Measurements from ENCODE around the gene OR5L2. TPM values are rescaled to one million over a fixed set of nuclear protein-coding genes. Genes with fewer than 3 reads are reported as not detected.

Gene OR5L2
- total and polyA plus RNA-seq, 9 of the 15 experiments (the other 6 are each of a cell fraction or from before 2014, with no cell fraction given) = not detected

DNA sequence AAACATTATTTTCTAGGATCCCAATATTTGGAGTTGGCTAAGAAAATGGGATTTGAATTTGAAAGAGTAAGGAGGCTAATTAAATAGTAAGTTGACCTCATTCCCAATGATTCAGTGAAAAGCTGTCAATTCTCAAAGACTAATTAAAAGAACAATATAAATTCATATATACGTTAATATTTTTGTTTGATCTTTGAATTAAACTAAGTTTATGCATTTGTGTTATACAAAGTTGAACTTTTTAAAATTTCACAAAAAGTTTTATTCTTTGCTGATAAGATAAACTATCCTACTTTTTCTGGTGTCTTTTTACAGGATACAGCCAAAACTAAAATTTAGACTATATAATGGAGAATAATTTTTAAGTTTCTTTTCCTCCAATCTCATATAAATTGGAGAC is 16.0 kb upstream of the OR5L2 start, which contains the start of gene OR5L1:
Gene OR5L1 (plus strand): TSS at position 301 of the 400 bp plus-strand sequence. CDS start 100 bp downstream, outside the sequence.
- Histone ChIP-seq H4K20me1 (replicated peaks; ENCODE audit: control insufficient read depth, insufficient read depth, low read length) (no peaks in the 10 kb centered on the region), H3K4me1 (replicated peaks in 1 of 2; ENCODE audit: control insufficient read depth in 2 of 2, insufficient read depth in 2 of 2, low read length in 2 of 2) (no peaks in the 10 kb centered on the region), H3K4me3 (no peak within 1 kb of the TSS), H3K36me3 (ENCODE audit: control insufficient read depth, insufficient read depth, low read length) (no peaks in the 10 kb centered on the region), H3K9ac (ENCODE audit: insufficient read depth in 1 of 2, low read depth in 2 of 2, low read length in 2 of 2) (no peak within 1 kb of the TSS), H3K9me1 (ENCODE audit: control insufficient read depth, insufficient read depth, low read length) (no peaks in the 10 kb centered on the region), H2AFZ (ENCODE audit: low read depth, low read length) (no peak within 1 kb of the TSS), H3K79me2 (ENCODE audit: control insufficient read depth, insufficient read depth, low read length) (no peaks in the 10 kb centered on the region), H3K27ac (ENCODE audit: extremely low read depth, low read depth, low read length) (no peak within 1 kb of the TSS), H3K9me3 (replicated peaks; ENCODE audit: control insufficient read depth, insufficient read depth, low read depth, low read length) (no peaks in the 10 kb centered on the region), H3K4me2 (ENCODE audit: insufficient read depth, low read length) (no peak within 1 kb of the TSS), H3K27me3 (ENCODE audit: control insufficient read depth in 2 of 2, insufficient read depth in 2 of 2, low read length in 2 of 2) (no peaks in the 10 kb centered on the region)
- no peak for TF ChIP-seq TCF3 (CRISPR knock-in tag; IDR thresholded peaks at IDR 0.05)
- no peak for TF ChIP-seq POLR2AphosphoS5 (IDR thresholded peaks at IDR 0.05; ENCODE audit: control insufficient read depth, insufficient read depth, low read depth, low read length)
- TF ChIP-seq, protein P1, sequence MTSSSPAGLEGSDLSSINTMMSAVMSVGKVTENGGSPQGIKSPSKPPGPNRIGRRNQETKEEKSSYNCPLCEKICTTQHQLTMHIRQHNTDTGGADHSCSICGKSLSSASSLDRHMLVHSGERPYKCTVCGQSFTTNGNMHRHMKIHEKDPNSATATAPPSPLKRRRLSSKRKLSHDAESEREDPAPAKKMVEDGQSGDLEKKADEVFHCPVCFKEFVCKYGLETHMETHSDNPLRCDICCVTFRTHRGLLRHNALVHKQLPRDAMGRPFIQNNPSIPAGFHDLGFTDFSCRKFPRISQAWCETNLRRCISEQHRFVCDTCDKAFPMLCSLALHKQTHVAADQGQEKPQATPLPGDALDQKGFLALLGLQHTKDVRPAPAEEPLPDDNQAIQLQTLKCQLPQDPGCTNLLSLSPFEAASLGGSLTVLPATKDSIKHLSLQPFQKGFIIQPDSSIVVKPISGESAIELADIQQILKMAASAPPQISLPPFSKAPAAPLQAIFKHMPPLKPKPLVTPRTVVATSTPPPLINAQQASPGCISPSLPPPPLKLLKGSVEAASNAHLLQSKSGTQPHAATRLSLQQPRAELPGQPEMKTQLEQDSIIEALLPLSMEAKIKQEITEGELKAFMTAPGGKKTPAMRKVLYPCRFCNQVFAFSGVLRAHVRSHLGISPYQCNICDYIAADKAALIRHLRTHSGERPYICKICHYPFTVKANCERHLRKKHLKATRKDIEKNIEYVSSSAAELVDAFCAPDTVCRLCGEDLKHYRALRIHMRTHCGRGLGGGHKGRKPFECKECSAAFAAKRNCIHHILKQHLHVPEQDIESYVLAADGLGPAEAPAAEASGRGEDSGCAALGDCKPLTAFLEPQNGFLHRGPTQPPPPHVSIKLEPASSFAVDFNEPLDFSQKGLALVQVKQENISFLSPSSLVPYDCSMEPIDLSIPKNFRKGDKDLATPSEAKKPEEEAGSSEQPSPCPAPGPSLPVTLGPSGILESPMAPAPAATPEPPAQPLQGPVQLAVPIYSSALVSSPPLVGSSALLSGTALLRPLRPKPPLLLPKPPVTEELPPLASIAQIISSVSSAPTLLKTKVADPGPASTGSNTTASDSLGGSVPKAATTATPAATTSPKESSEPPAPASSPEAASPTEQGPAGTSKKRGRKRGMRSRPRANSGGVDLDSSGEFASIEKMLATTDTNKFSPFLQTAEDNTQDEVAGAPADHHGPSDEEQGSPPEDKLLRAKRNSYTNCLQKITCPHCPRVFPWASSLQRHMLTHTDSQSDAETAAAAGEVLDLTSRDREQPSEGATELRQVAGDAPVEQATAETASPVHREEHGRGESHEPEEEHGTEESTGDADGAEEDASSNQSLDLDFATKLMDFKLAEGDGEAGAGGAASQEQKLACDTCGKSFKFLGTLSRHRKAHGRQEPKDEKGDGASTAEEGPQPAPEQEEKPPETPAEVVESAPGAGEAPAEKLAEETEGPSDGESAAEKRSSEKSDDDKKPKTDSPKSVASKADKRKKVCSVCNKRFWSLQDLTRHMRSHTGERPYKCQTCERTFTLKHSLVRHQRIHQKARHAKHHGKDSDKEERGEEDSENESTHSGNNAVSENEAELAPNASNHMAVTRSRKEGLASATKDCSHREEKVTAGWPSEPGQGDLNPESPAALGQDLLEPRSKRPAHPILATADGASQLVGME (CRISPR knock-in tag; IDR thresholded peaks at IDR 0.05) = no peak
- TF ChIP-seq, protein P2, sequence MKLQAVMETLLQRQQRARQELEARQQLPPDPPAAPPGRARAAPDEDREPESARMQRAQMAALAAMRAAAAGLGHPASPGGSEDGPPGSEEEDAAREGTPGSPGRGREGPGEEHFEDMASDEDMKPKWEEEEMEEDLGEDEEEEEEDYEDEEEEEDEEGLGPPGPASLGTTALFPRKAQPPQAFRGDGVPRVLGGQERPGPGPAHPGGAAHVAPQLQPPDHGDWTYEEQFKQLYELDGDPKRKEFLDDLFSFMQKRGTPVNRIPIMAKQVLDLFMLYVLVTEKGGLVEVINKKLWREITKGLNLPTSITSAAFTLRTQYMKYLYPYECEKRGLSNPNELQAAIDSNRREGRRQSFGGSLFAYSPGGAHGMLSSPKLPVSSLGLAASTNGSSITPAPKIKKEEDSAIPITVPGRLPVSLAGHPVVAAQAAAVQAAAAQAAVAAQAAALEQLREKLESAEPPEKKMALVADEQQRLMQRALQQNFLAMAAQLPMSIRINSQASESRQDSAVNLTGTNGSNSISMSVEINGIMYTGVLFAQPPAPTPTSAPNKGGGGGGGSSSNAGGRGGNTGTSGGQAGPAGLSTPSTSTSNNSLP (IDR thresholded peaks at IDR 0.05; ENCODE audit: borderline replicate concordance, low read depth, low read length) = no peak
- no TSS peak for BruUV-seq (replicated peaks)
- DNase-seq (ENCODE audit: extremely low read depth in 1 of 4, low spot score in 3 of 4) (no peak), ATAC-seq (no peak), FAIRE-seq (no peak)
- ChIA-PET POLR2A (no interaction called here), CTCF (ENCODE audit: low intra/inter-chr PET ratio) (no interaction called here)
- intact Hi-C loops (cut with micrococcal nuclease) = no loop called here
- WGBS (ENCODE audit: insufficient coverage, low coverage, missing lambda C conversion rate) = 0% methylated on average over 1 of the region's 1 CpG
- in situ Hi-C loops (cut with MboI) = no loop called here
